ENCODE data around the gene ARAP2. TPM values are rescaled to one million over a fixed set of nuclear protein-coding genes. Genes with fewer than 3 reads are reported as not detected.
"Not testable (repeated sequence)": the region's sequence is repeated elsewhere in the genome, so short reads cannot be mapped to it uniquely, and the experiment has no call there.

The ARAP2 gene
- total RNA-seq, 1 experiment from 2014 or later = under 0.01 TPM

- no peak for DNase-seq (ENCODE audit: low read depth)
Measured at GRCh38 chr4:36183665-36184393, 60.5 kb downstream of the ARAP2 start.

DNA sequence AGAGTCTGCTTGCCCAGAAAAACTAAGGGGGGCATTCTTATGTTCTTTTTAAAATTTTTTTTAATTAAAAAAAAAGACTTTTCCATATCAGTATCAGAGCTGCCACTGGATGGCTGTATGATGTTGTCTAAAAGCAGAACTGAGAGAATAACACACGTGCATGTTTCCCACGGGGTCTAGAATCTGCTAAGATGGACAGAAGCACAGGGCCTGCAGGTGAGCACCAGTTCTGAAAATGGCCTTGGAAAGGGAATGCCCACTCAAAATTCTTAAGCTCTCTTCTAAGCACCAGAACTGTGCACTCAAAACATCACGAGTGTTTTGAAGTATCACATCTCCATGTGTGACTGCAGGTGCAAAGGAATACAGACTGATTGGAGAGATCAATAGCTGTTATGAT is 61.1 kb downstream of the ARAP2 start:
- DNase-seq (ENCODE audit: low read depth) = no peak

- not testable (repeated sequence) for DNase-seq (ENCODE audit: low read depth)
Measured at GRCh38 chr4:36182315-36182714, 62.0 kb downstream of the ARAP2 start.

- no peak for DNase-seq (ENCODE audit: low read depth)
Measured at GRCh38 chr4:36180206-36180605, 64.1 kb downstream of the ARAP2 start.

GRCh38 chr4:36178484-36178883 is 65.8 kb downstream of the ARAP2 start:
- no peak for DNase-seq (ENCODE audit: low read depth)

DNA sequence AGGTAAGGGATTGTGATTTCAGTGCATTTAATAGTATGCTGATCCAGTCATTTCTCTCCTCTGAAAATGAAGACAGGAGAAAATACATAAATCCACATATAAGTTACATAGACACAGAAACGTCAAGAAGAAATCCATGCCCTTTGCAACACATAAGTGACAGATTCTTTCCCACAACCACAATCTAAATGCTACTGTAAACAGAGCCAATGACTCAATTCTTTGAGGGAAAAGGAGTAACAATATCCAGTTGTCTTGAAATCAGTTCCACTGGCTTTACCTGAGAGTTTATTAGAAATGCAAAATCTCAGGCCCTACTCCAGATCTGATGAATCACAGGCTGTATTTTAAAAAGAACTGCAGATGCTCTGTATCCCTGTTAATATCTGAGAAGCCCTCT is 66.4 kb downstream of the ARAP2 start:
- no peak for DNase-seq (ENCODE audit: low read depth)

DNA sequence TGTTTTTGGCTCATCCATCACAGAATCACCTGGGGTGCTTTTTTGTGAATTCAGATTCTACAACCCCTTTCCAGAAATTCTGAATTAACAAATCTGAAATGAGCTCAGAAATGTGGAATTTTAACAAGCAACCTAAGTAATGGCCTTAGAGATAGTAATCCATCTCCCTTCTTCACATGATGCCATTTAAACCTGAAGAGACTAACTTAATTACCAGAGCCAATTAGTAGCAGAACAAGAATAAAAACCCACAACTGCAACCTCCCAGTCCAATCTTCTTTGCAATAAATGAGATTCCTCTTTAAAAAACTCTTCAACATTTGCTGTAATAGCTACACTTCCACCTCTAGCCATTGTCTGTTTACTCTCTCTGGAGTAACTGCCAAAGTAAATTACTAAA is 69.7 kb downstream of the ARAP2 start:
- DNase-seq (ENCODE audit: low read depth) = no peak

- no peak for DNase-seq (ENCODE audit: low read depth)
Measured at GRCh38 chr4:36173905-36174304, 70.4 kb downstream of the ARAP2 start.

DNA sequence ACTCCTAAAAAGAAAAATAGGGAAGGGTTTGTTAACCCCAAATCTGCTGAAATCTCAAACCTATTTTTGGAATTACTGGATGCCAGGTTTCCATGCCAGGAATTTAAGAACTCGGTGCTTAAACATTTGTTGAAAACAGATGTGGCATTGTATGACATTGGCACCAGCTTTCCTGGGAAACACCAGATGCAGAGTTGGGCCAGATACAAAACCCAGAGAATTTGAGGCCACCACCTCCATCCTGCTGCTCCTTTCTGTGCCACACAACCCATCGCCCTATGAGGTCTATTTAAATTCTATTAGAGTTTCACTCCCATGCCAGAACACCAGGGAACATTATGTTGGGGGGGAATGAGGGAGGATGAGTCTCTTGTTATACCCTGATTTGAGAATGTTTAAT is 71.7 kb downstream of the ARAP2 start:
- DNase-seq (ENCODE audit: low read depth) = no peak

DNA sequence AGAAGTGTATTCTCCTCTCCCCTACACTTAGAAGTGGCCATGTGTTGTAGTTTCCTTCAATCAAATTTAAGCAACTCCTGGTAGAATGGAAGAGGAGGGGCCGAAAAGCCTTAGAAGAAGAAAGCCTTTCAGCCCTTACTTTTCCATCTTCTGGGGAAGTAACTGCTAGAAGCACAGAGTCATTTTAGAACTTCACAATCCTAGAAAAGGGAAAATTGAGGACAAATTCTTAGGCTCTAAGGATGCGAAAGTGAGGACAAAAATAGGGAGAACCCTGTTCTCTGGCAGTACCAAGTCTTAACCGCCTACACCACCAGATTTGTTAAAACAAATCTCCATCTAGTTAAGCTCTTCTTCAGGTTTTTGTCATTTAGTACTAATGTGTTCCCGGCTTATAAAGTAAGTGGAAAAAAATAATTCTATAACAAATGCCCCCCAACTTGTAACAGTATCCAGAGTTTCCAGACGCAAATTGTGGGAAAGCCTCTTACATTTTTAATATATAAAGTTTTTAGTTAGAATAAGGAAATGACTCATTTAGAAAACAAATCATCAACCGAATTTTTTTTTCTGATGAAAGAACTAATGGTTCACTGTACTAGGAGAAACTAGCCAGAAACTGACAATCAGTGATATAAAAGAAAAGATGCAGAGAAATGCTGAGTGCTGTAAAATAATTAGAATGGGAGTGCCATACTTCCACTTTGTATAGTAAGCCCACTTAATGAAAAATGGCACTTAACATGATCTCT is 76.0 kb downstream of the ARAP2 start:
- peak; percentile 7 for DNase-seq (ENCODE audit: low read depth)

GRCh38 chr4:36165631-36166005 is 78.7 kb downstream of the ARAP2 start:
- DNase-seq (ENCODE audit: low read depth) = no peak

GRCh38 chr4:36164900-36165630 is 79.2 kb downstream of the ARAP2 start:
- no peak for DNase-seq (ENCODE audit: low read depth)

GRCh38 chr4:36163198-36163597 is 81.1 kb downstream of the ARAP2 start:
- DNase-seq (ENCODE audit: low read depth) = no peak

GRCh38 chr4:36159208-36159607 is 85.1 kb downstream of the ARAP2 start:
- no peak for DNase-seq (ENCODE audit: low read depth)

DNA sequence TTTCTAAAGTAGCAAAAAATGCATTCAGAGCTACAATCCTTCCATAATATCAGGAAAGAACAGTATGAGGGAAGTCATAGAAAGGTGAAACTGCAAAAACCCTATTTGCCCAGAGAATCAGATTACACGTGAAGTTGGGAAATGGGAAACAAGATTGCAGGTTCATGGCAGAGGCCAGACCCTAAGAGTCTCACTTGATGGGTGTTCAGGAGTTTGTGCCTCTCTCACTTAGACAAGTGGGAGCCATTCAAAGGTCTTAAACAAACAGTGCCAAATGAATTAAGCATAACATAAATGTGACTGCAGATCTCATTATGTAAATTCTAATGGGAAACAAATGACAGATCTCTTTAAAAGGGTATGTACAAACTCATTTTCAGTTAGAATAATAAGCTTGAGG is 91.6 kb downstream of the ARAP2 start:
- DNase-seq (ENCODE audit: low read depth) = no peak

DNA sequence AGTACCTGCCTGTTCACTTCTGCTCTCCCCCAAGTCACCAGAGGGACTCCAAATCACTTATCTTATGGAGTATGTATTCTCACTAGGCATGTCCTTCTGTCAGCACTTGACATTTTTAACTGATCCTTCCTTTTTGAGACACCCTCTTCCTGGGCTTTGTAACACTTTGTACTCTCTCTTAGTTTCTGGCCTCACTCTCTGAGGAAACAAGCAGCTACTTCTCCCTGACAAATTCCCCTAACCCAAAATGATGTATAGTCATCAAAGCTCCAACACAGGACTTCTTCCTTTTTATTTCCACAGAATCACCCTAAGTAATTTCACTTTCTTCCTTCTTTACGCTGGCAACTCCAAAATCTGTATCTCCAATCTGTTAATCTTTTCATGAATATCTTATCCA is 101.8 kb downstream of the ARAP2 start:
- no peak for DNase-seq (ENCODE audit: low read depth)

DNA sequence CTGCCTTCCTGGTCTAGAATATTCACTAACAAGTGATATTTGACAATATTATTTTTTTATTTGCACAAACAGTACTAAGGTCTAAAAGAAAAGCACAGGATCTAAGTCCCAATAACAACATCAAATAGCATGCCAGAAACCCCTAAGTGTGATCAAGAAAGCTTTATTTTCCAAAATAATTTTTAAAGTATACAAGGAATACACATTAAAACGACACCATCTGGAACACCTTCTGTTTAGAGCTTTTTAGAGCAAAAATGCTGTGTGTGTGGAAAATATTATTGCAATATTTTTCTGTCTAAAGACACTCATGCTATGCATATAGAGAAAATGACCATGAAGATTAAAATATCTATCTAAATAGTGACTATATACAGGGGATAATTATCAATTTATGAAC is 103.1 kb downstream of the ARAP2 start:
- no peak for DNase-seq (ENCODE audit: low read depth)

DNA sequence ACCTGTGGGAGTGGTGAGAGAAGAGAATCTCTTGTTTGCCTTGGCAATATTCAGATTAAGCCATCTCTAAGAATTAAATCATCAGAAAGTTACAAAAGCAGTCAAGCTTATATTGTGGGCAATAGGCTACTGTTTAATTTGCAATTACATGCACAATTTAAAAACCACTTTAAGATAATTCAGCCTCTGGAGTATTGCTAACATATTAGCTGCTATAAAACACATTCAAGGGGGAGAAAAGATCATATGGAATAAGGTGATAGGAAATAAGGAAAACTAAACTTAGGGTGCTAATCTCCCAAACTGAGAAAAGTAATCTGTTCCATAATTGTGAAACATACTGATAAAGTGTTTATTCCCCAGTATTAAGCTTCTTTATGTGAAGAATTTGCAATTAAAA is 103.9 kb downstream of the ARAP2 start:
- DNase-seq (ENCODE audit: low read depth) = no peak

DNA sequence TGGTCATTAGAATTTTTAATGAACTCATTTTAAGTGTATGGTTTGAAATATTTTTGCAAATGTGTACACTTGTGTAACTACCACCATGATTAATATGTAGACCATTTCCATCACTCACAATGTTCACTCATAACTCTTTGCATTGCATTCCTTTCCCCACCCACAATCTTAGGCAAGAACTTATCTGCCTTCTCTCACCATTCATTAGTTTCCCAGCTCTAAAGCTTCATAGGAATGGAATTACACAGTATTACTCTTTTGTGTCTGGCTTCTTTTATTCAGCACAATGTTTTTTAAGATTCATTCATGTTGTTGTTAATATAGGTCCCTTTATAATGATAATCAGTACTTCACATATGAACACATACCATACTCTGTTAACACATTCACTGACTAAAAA is 106.1 kb downstream of the ARAP2 start:
- no peak for DNase-seq (ENCODE audit: low read depth)

DNA sequence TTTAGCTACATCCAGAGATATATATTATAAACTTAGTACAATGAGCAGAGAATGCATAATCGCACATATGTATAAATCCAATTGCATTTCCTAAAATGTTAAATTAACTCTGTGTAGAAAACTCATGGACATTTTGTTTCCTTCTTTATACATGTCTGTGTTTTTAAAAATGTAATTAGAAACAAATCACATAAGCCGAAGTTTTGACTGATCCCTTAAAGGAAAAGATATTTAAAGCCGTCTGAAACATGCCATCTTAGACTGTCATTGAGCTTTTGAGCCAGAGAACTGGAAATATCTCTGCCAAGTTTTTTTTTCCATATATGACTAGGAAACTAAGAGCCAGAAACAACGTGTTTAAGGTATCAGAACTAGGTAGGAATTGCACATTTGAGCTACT is 107.0 kb downstream of the ARAP2 start:
- DNase-seq (ENCODE audit: low read depth) = no peak

DNA sequence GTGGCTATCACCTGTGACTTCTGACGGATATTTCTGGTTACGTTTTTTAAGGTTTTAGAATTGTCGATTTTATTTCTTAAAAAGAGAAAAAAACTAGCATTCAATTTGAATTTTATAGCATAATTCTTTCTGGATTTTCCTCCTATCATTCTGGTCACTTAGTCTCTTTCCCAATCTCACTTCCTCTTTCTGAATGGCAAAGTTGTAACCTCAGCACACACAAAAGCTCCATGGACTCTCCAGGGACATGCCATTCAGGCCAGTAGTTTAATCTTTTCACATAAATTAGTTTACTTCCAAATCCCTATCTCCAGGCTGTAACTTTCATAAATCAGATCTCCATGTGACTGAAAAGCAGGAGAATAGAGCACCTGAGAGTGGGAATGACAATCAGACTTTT is 110.7 kb downstream of the ARAP2 start:
- DNase-seq (ENCODE audit: low read depth) = no peak

DNA sequence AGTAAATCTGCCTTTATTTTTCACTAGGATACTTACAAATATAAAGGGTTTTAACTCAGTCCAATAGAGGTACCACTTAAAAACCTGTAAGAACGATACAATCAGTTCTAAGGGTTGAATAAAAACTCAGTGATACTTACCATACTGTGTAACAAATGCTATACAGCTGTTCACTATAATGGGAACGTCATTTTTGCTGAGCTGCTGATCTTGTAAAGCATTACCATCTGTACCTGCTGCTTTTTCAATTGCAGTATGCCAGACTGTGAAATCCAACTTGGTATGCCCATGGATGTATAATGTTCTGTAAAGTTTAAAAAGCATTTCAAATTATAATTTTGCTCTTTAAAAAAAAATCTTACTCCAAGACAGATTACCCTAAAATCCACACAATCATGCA is 111.2 kb downstream of the ARAP2 start:
- no peak for DNase-seq (ENCODE audit: low read depth)

DNA sequence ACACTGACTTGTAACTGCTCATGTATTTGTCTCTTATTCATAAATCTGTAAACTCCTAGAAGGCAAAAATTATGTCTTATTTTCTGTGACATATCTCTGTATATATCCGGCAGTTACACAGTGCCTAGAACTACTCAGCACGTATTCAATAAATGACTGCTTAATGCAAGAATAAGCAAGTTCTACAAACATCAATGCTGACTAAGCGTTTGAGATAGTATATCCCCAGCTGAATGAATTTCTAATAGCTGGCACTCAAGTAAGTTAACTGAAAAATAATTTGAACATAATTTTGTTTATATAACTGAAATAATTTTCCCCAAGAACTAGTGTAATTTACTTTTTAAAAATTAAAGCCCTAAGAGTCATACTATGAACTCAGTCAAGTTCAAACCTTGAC is 113.7 kb downstream of the ARAP2 start:
- DNase-seq (ENCODE audit: low read depth) = no peak
